Neuron (in vitro differentiated cells): ENCODE results near the gene TNFRSF4.

Source experiments
- H2AFZ ChIP-seq: one replicate; pipeline ENCODE4 v1.6.1; 2013; ENCODE audit warnings: low read depth, mild to moderate bottlenecking, inconsistent platforms, low read length, moderate library complexity
- H3K27me3 ChIP-seq: one replicate; pipeline ENCODE4 v1.6.1; 2013; ENCODE audit warnings: low read length; ENCODE audit not compliant: insufficient read depth
- H3K36me3 ChIP-seq: one replicate; pipeline ENCODE4 v1.6.1; 2013; ENCODE audit warnings: low read length; ENCODE audit not compliant: insufficient read depth
- H3K4me1 ChIP-seq: one replicate; pipeline ENCODE4 v1.6.1; 2013; ENCODE audit warnings: low read length; ENCODE audit not compliant: insufficient read depth
- H3K4me3 ChIP-seq: 2 replicates; pipeline ENCODE4 v1.5.1; 2013; ENCODE audit warnings: mild to moderate bottlenecking, low read length, moderate library complexity
- H3K9me3 ChIP-seq: one replicate; pipeline ENCODE4 v1.6.1; 2013; ENCODE audit warnings: low read length

The TNFRSF4 gene

GRCh38 chr1:1233567-1233892, 19.6 kb upstream of the TNFRSF4 start:
- H3K9me3 ChIP-seq, result peaks cover 2% of the 10 kb centered on the region
- no peak overlapping the region for H3K4me3 ChIP-seq
- peaks cover 10% of the 10 kb centered on the region for H3K36me3 ChIP-seq

DNA sequence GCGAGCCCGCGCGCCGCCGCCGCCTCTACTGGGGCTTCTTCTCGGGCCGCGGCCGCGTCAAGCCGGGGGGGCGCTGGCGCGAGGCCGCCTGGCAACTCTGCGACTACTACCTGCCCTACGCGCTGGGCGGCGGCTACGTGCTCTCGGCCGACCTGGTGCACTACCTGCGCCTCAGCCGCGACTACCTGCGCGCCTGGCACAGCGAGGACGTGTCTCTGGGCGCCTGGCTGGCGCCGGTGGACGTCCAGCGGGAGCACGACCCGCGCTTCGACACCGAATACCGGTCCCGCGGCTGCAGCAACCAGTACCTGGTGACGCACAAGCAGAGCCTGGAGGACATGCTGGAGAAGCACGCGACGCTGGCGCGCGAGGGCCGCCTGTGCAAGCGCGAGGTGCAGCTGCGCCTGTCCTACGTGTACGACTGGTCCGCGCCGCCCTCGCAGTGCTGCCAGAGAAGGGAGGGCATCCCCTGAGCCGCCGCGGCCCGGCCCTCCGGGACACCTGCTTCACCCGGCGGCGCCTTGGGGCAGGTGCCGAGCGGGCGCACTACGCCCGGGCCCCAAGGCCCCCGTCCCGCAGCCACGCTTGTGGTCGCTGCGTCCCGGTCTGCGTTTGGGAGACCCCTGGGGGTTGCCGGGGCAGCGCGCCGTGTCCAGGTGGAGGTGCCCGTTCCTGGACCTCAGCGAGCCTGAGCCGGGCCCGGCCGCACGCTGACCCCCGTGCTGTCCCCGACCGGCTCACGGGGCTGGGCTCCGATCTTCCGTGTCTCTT, 19.0 kb upstream of the TNFRSF4 start:
- Histone ChIP-seq H3K27me3 (no peaks in the 10 kb centered on the region), H3K36me3 (peaks cover 16% of the 10 kb centered on the region), H2AFZ (no peak overlapping the region), H3K4me3 (peak overlapping the region; percentile 46), H3K4me1 (peaks cover 24% of the 10 kb centered on the region), H3K9me3 (peaks cover 2% of the 10 kb centered on the region)

More at GRCh38 chr1:1233567-1233892, 19.6 kb upstream of the TNFRSF4 start:
- H2AFZ ChIP-seq, result no peak overlapping the region
- peaks cover 29% of the 10 kb centered on the region for H3K4me1 ChIP-seq
- H3K27me3 ChIP-seq, result no peaks in the 10 kb centered on the region

- Histone ChIP-seq H3K4me1 (peaks cover 19% of the 10 kb centered on the region), H3K9me3 (peaks cover 2% of the 10 kb centered on the region), H2AFZ (peak within 1 kb of the TSS; percentile 55), H3K27me3 (no peaks in the 10 kb centered on the region), H3K36me3 (peaks cover 20% of the 10 kb centered on the region), H3K4me3 (peak within 1 kb of the TSS; percentile 89)
Observed at GRCh38 chr1:1232208-1232795, 18.3 kb upstream of the TNFRSF4 start, which contains the start of gene B3GALT6. TSS of gene B3GALT6 (plus strand) at chr1:1232237. CDS start at chr1:1232279, 42 bp downstream.

DNA sequence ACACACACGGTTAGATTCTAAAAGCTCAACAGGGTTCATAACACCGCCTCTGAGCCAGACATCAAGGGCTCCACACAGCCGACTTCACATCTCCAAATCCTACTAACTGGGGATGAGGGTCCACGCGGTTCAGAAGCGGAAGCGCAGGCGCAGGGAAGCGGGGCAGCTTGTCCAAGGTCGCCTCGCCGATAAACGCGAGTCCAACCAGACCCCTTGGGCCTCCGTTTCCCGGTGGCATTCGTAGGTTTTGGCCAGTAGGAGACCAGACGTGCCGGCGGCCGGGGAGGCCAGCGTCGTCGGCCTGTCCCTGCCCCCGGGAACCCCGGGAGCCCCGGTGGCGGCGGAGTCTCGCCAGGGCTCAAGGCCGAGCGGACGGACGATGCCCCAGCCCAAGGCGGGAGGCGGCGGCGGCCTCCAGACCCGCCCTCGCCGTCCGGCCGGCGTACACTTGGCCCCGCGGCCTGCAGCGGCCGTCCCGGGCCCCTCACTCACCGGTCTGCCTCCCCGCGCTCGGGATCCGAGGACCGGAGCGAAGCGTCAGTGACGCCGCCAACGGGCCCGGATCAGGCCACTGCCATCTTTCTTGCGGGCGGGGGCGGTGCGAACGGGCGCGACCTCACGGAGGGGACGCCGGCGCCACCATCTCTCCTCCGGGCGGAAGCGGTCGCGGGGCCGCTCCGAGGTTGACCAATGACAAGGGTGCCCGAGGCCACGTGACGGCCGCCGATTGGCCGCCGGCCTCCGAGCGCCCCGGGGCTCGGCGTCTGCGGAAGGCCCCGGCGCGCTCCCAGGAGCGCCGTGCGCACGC, 17.7 kb upstream of the TNFRSF4 start, which contains the start of gene SDF4:
TSS of gene SDF4 (minus strand) at position 602 of the 808 bp plus-strand sequence. CDS start 3,229 bp downstream, outside the sequence.
- H3K27me3 ChIP-seq, result no peaks in the 10 kb centered on the region
- peaks cover 2% of the 10 kb centered on the region for H3K9me3 ChIP-seq

GRCh38 chr1:1230656-1231399, 16.9 kb upstream of the TNFRSF4 start:
- Histone ChIP-seq H2AFZ (peak overlapping the region; percentile 55), H3K27me3 (no peaks in the 10 kb centered on the region), H3K4me1 (peaks cover 19% of the 10 kb centered on the region), H3K36me3 (peaks cover 31% of the 10 kb centered on the region), H3K4me3 (peak overlapping the region; percentile 89), H3K9me3 (peaks cover 2% of the 10 kb centered on the region)

More for the DNA sequence above, 17.7 kb upstream of the TNFRSF4 start, which contains the start of gene SDF4:
- H3K36me3 ChIP-seq, result peaks cover 24% of the 10 kb centered on the region
- peak within 1 kb of the TSS; percentile 55 for H2AFZ ChIP-seq
- H3K4me1 ChIP-seq, result peaks cover 19% of the 10 kb centered on the region
- H3K4me3 ChIP-seq, result peak within 1 kb of the TSS; percentile 89

GRCh38 chr1:1229770-1230169, 15.8 kb upstream of the TNFRSF4 start:
- peaks cover 37% of the 10 kb centered on the region for H3K36me3 ChIP-seq
- no peak overlapping the region for H2AFZ ChIP-seq

DNA sequence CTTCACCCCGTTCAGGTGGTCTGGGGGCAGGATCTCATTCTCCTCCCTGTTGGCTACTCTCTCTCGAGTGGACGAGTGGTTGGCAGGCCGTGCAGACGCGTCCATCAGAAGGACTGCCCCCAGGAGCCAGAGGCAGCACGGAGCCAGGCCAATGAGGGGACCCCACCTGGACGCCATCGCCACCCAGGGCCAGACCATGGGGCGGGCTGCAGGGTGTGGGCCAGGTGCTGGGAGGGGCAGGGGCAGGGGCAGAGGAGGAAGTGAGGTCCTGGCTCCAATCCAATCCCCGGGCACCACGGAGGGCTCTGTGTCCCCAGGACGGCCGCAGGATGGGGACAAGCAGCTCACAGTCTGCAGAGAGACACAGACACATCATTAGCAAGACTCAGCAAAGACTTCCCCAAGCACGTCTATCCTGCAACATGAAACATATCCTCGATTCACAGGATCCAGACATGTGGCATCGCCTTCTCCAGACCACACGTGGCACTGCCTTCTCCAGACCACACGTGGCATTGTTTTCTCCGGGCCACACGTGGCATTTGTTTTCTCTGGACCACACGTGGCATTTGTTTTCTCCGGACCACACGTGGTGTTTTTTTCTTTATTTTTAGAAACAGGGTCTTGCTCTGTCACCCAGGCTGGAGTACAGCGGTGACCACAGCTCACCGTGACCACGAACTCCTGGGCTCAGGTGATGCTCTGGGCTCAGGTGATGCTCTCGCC, 14.8 kb upstream of the TNFRSF4 start:
- peaks cover 19% of the 10 kb centered on the region for H3K4me1 ChIP-seq
- no peaks in the 10 kb centered on the region for H3K27me3 ChIP-seq
- peaks cover 39% of the 10 kb centered on the region for H3K36me3 ChIP-seq
- no peak overlapping the region for H3K4me3 ChIP-seq
- H3K9me3 ChIP-seq, result peaks cover 2% of the 10 kb centered on the region
- H2AFZ ChIP-seq, result no peak overlapping the region

More at GRCh38 chr1:1229770-1230169, 15.8 kb upstream of the TNFRSF4 start:
- Histone ChIP-seq H3K9me3 (peaks cover 2% of the 10 kb centered on the region), H3K4me3 (no peak overlapping the region), H3K27me3 (no peaks in the 10 kb centered on the region), H3K4me1 (peaks cover 19% of the 10 kb centered on the region)

GRCh38 chr1:1228187-1228586, 14.2 kb upstream of the TNFRSF4 start:
- Histone ChIP-seq H2AFZ (no peak overlapping the region), H3K9me3 (peaks cover 2% of the 10 kb centered on the region), H3K27me3 (no peaks in the 10 kb centered on the region), H3K4me1 (peaks cover 19% of the 10 kb centered on the region), H3K36me3 (peaks cover 43% of the 10 kb centered on the region), H3K4me3 (no peak overlapping the region)

- Histone ChIP-seq H3K27me3 (no peaks in the 10 kb centered on the region), H3K36me3 (peaks cover 48% of the 10 kb centered on the region), H3K4me3 (no peak overlapping the region), H2AFZ (no peak overlapping the region), H3K9me3 (no peaks in the 10 kb centered on the region), H3K4me1 (peaks cover 13% of the 10 kb centered on the region)
Observed at GRCh38 chr1:1227386-1227785, 13.4 kb upstream of the TNFRSF4 start.

GRCh38 chr1:1226566-1227362, 12.8 kb upstream of the TNFRSF4 start:
- no peaks in the 10 kb centered on the region for H3K9me3 ChIP-seq
- H3K4me3 ChIP-seq, result no peak overlapping the region
- H3K4me1 ChIP-seq, result peaks cover 13% of the 10 kb centered on the region
- H3K36me3 ChIP-seq, result peaks cover 53% of the 10 kb centered on the region
- no peak overlapping the region for H2AFZ ChIP-seq
- no peaks in the 10 kb centered on the region for H3K27me3 ChIP-seq

- Histone ChIP-seq H3K4me3 (no peak overlapping the region), H3K9me3 (no peaks in the 10 kb centered on the region), H2AFZ (no peak overlapping the region), H3K36me3 (peaks cover 54% of the 10 kb centered on the region), H3K27me3 (no peaks in the 10 kb centered on the region), H3K4me1 (peaks cover 8% of the 10 kb centered on the region)
Observed at GRCh38 chr1:1225913-1226312, 12.0 kb upstream of the TNFRSF4 start.
